ENCODE measurements around the gene SLC27A3.
A peak's percentile ranks its signal among the peaks of the same experiment; 100 is the strongest.

The SLC27A3 gene

GRCh38 chr1:153748903-153749302 lies 26.3 kb upstream of the SLC27A3 start:
- Histone ChIP-seq H2BK120ac (ENCODE audit: low read depth, low read length) (no peak overlapping the region), H3K9ac (ENCODE audit: low read depth, low read length, poor library complexity) (no peak overlapping the region), H3K4me1 (ENCODE audit: control insufficient read depth in 2 of 2, insufficient read depth in 1 of 2, low read depth in 1 of 2, low read length in 2 of 2) (peaks cover 0 to 15% of the 10 kb centered on the region in 2 donors), H2AFZ (ENCODE audit: low read length) (no peak overlapping the region), H3K79me1 (ENCODE audit: low read depth, low read length) (no peaks in the 10 kb centered on the region), H2BK12ac (ENCODE audit: low read length) (no peak overlapping the region), H3K27ac (replicated peaks; ENCODE audit: low read length) (no peak overlapping the region), H3K23ac (ENCODE audit: low read depth, low read length, poor library complexity) (no peak overlapping the region), H3K14ac (ENCODE audit: low read length) (no peak overlapping the region), H2BK15ac (ENCODE audit: low read length) (no peak overlapping the region), H2BK5ac (ENCODE audit: low read length) (no peak overlapping the region), H3K18ac (ENCODE audit: low read length) (no peak overlapping the region), H3K4me3 (ENCODE audit: low read length in 2 of 2) (no peak overlapping the region), H3K9me3 (replicated peaks in 1 of 2; ENCODE audit: control insufficient read depth in 2 of 2, insufficient read depth in 1 of 2, low read depth in 1 of 2, low read length in 2 of 2) (no peaks in the 10 kb centered on the region), H3K27me3 (ENCODE audit: control insufficient read depth in 3 of 3, insufficient read depth in 3 of 3, low read depth in 1 of 3, low read length in 3 of 3) (no peaks in the 10 kb centered on the region), H3K4me2 (ENCODE audit: insufficient read depth, low read length, poor library complexity, severe bottlenecking) (no peak overlapping the region), H4K8ac (ENCODE audit: low read depth, low read length) (no peak overlapping the region), H4K91ac (ENCODE audit: low read depth, low read length, poor library complexity) (no peak overlapping the region), H3K4ac (ENCODE audit: low read length) (no peak overlapping the region), H3K36me3 (replicated peaks in 1 of 2; ENCODE audit: control insufficient read depth in 2 of 2, insufficient read depth in 2 of 2, low read length in 2 of 2) (peaks cover 19 to 98% of the 10 kb centered on the region in 2 donors), H2AK5ac (ENCODE audit: low read depth, low read length) (no peak overlapping the region)
- WGBS, 2 donors (ENCODE audit: extremely low coverage in 2 of 2, insufficient read length in 2 of 2, insufficient replicate concordance in 1 of 2) = no CpG with 5 or more reads among the region's 2 CpGs
- DNase-seq (ENCODE audit: low spot score) = no peak

- Histone ChIP-seq H3K23ac (ENCODE audit: low read depth, low read length, poor library complexity) (no peak overlapping the region), H2AK5ac (ENCODE audit: low read depth, low read length) (no peak overlapping the region), H3K4ac (ENCODE audit: low read length) (no peak overlapping the region), H2BK5ac (ENCODE audit: low read length) (no peak overlapping the region), H4K91ac (ENCODE audit: low read depth, low read length, poor library complexity) (no peak overlapping the region), H3K79me1 (ENCODE audit: low read depth, low read length) (no peaks in the 10 kb centered on the region), H3K4me1 (ENCODE audit: control insufficient read depth in 2 of 2, insufficient read depth in 1 of 2, low read depth in 1 of 2, low read length in 2 of 2) (peaks cover 0 to 15% of the 10 kb centered on the region in 2 donors), H3K9ac (ENCODE audit: low read depth, low read length, poor library complexity) (no peak overlapping the region), H2BK12ac (ENCODE audit: low read length) (no peak overlapping the region), H3K27me3 (ENCODE audit: control insufficient read depth in 3 of 3, insufficient read depth in 3 of 3, low read depth in 1 of 3, low read length in 3 of 3) (no peaks in the 10 kb centered on the region), H3K4me3 (ENCODE audit: low read length in 2 of 2) (no peak overlapping the region), H4K8ac (ENCODE audit: low read depth, low read length) (no peak overlapping the region), H3K4me2 (ENCODE audit: insufficient read depth, low read length, poor library complexity, severe bottlenecking) (no peak overlapping the region), H2BK15ac (ENCODE audit: low read length) (no peak overlapping the region), H3K9me3 (replicated peaks in 1 of 2; ENCODE audit: control insufficient read depth in 2 of 2, insufficient read depth in 1 of 2, low read depth in 1 of 2, low read length in 2 of 2) (no peaks in the 10 kb centered on the region), H3K18ac (ENCODE audit: low read length) (no peak overlapping the region), H3K36me3 (replicated peaks in 1 of 2; ENCODE audit: control insufficient read depth in 2 of 2, insufficient read depth in 2 of 2, low read length in 2 of 2) (peaks cover 24 to 98% of the 10 kb centered on the region in 2 donors), H2AFZ (ENCODE audit: low read length) (no peak overlapping the region), H3K27ac (replicated peaks; ENCODE audit: low read length) (peak overlapping the region; percentile 17), H3K14ac (ENCODE audit: low read length) (no peak overlapping the region), H2BK120ac (ENCODE audit: low read depth, low read length) (no peak overlapping the region)
- DNase-seq (ENCODE audit: low spot score) = peak; percentile 65
- no CpG with 5 or more reads among the region's 6 CpGs for WGBS, 2 donors (ENCODE audit: extremely low coverage in 2 of 2, insufficient read length in 2 of 2, insufficient replicate concordance in 1 of 2)
Observed at GRCh38 chr1:153749408-153750005, 25.7 kb upstream of the SLC27A3 start.

- Histone ChIP-seq H2BK12ac (ENCODE audit: low read length) (no peak overlapping the region), H4K91ac (ENCODE audit: low read depth, low read length, poor library complexity) (no peak overlapping the region), H3K4ac (ENCODE audit: low read length) (no peak overlapping the region), H2BK15ac (ENCODE audit: low read length) (no peak overlapping the region), H3K36me3 (replicated peaks in 1 of 2; ENCODE audit: control insufficient read depth in 2 of 2, insufficient read depth in 2 of 2, low read length in 2 of 2) (peaks cover 26 to 99% of the 10 kb centered on the region in 2 donors), H3K18ac (ENCODE audit: low read length) (no peak overlapping the region), H2BK5ac (ENCODE audit: low read length) (no peak overlapping the region), H2AFZ (ENCODE audit: low read length) (no peak overlapping the region), H3K14ac (ENCODE audit: low read length) (no peak overlapping the region), H3K23ac (ENCODE audit: low read depth, low read length, poor library complexity) (no peak overlapping the region), H3K9ac (ENCODE audit: low read depth, low read length, poor library complexity) (no peak overlapping the region), H3K9me3 (replicated peaks in 1 of 2; ENCODE audit: control insufficient read depth in 2 of 2, insufficient read depth in 1 of 2, low read depth in 1 of 2, low read length in 2 of 2) (no peaks in the 10 kb centered on the region), H3K79me1 (ENCODE audit: low read depth, low read length) (no peaks in the 10 kb centered on the region), H2AK5ac (ENCODE audit: low read depth, low read length) (no peak overlapping the region), H3K27ac (replicated peaks; ENCODE audit: low read length) (peak overlapping the region; percentile 18), H3K4me2 (ENCODE audit: insufficient read depth, low read length, poor library complexity, severe bottlenecking) (no peak overlapping the region), H4K8ac (ENCODE audit: low read depth, low read length) (no peak overlapping the region), H3K4me3 (ENCODE audit: low read length in 2 of 2) (no peak overlapping the region), H3K27me3 (ENCODE audit: control insufficient read depth in 3 of 3, insufficient read depth in 3 of 3, low read depth in 1 of 3, low read length in 3 of 3) (no peaks in the 10 kb centered on the region), H2BK120ac (ENCODE audit: low read depth, low read length) (no peak overlapping the region), H3K4me1 (ENCODE audit: control insufficient read depth in 2 of 2, insufficient read depth in 1 of 2, low read depth in 1 of 2, low read length in 2 of 2) (peaks cover 0 to 15% of the 10 kb centered on the region in 2 donors)
- DNase-seq (ENCODE audit: low spot score) = peak; percentile 38
- WGBS, 2 donors (ENCODE audit: extremely low coverage in 2 of 2, insufficient read length in 2 of 2, insufficient replicate concordance in 1 of 2) = no CpG with 5 or more reads among the region's 6 CpGs
Observed at GRCh38 chr1:153750026-153750995, 24.9 kb upstream of the SLC27A3 start.

- Histone ChIP-seq H3K9me3 (replicated peaks in 1 of 2; ENCODE audit: control insufficient read depth in 2 of 2, insufficient read depth in 1 of 2, low read depth in 1 of 2, low read length in 2 of 2) (no peaks in the 10 kb centered on the region), H3K23ac (ENCODE audit: low read depth, low read length, poor library complexity) (no peak overlapping the region), H3K14ac (ENCODE audit: low read length) (no peak overlapping the region), H2BK120ac (ENCODE audit: low read depth, low read length) (no peak overlapping the region), H3K4me3 (ENCODE audit: low read length in 2 of 2) (no peak overlapping the region), H2BK5ac (ENCODE audit: low read length) (no peak overlapping the region), H3K79me1 (ENCODE audit: low read depth, low read length) (no peaks in the 10 kb centered on the region), H3K18ac (ENCODE audit: low read length) (no peak overlapping the region), H3K4me2 (ENCODE audit: insufficient read depth, low read length, poor library complexity, severe bottlenecking) (no peak overlapping the region), H2BK12ac (ENCODE audit: low read length) (no peak overlapping the region), H3K27ac (replicated peaks; ENCODE audit: low read length) (no peak overlapping the region), H2BK15ac (ENCODE audit: low read length) (no peak overlapping the region), H4K91ac (ENCODE audit: low read depth, low read length, poor library complexity) (no peak overlapping the region), H3K27me3 (ENCODE audit: control insufficient read depth in 3 of 3, insufficient read depth in 3 of 3, low read depth in 1 of 3, low read length in 3 of 3) (no peaks in the 10 kb centered on the region), H3K4ac (ENCODE audit: low read length) (no peak overlapping the region), H2AFZ (ENCODE audit: low read length) (no peak overlapping the region), H3K9ac (ENCODE audit: low read depth, low read length, poor library complexity) (no peak overlapping the region), H2AK5ac (ENCODE audit: low read depth, low read length) (no peak overlapping the region), H4K8ac (ENCODE audit: low read depth, low read length) (no peak overlapping the region), H3K4me1 (ENCODE audit: control insufficient read depth in 2 of 2, insufficient read depth in 1 of 2, low read depth in 1 of 2, low read length in 2 of 2) (peaks cover 0 to 8% of the 10 kb centered on the region in 2 donors), H3K36me3 (replicated peaks in 1 of 2; ENCODE audit: control insufficient read depth in 2 of 2, insufficient read depth in 2 of 2, low read length in 2 of 2) (peaks cover 24 to 99% of the 10 kb centered on the region in 2 donors)
- WGBS, 2 donors (ENCODE audit: extremely low coverage in 2 of 2, insufficient read length in 2 of 2, insufficient replicate concordance in 1 of 2) = no CpG with 5 or more reads among the region's 2 CpGs
- no peak for DNase-seq (ENCODE audit: low spot score)
Observed at GRCh38 chr1:153752072-153752471, 23.1 kb upstream of the SLC27A3 start.
